Neuronal stem cell (in vitro differentiated cells): Measurements from ENCODE around the gene SUGP1.

Experiments
- DNase-seq: peaks from one replicate; pipeline ENCODE4 v3.0.0-alpha.2; 2013; ENCODE audit warnings: low spot score
- H2AFZ ChIP-seq: one replicate; pipeline ENCODE4 v1.6.1; 2013; ENCODE audit warnings: mild to moderate bottlenecking, low read length, inconsistent platforms
- H2AK5ac ChIP-seq: 2 replicates; pipeline ENCODE4 v1.6.1; 2013; ENCODE audit warnings: low read depth, mild to moderate bottlenecking, inconsistent platforms, low read length, moderate library complexity, mixed read lengths
- H2BK120ac ChIP-seq: 2 replicates; pipeline ENCODE4 v1.6.1; 2013; ENCODE audit warnings: low read depth, mild to moderate bottlenecking, inconsistent platforms, low read length, moderate library complexity, mixed read lengths
- H2BK12ac ChIP-seq: one replicate; pipeline ENCODE4 v1.6.1; 2013; ENCODE audit warnings: low read length, inconsistent platforms
- H2BK15ac ChIP-seq: 2 replicates; pipeline ENCODE4 v1.6.1; 2013; ENCODE audit warnings: mild to moderate bottlenecking, low read length, inconsistent platforms, mixed read lengths
- H2BK5ac ChIP-seq: one replicate; pipeline ENCODE4 v1.6.1; 2013; ENCODE audit warnings: inconsistent platforms, mild to moderate bottlenecking, low read length, moderate library complexity
- H3K14ac ChIP-seq: one replicate; pipeline ENCODE4 v1.6.1; 2013; ENCODE audit warnings: low read length, inconsistent platforms
- H3K18ac ChIP-seq: 2 replicates; pipeline ENCODE4 v1.6.1; 2013; ENCODE audit warnings: low read length, inconsistent platforms
- H3K23ac ChIP-seq: 2 replicates; pipeline ENCODE4 v1.6.1; 2013; ENCODE audit warnings: low read depth, mild to moderate bottlenecking, mixed read lengths, low read length, inconsistent platforms; ENCODE audit not compliant: poor library complexity
- H3K27ac ChIP-seq: replicated peaks from 3 replicates; pipeline ENCODE4 v1.5.1; 2013; ENCODE audit warnings: low read length, inconsistent platforms
- H3K27me3 ChIP-seq, 3 experiments: 2 replicates each; pipeline ENCODE4 v1.6.1; 2013; ENCODE audit warnings: low read length in 3 of 3, mild to moderate bottlenecking in 2 of 3, inconsistent platforms in 1 of 3, low read depth in 1 of 3, mixed read lengths in 1 of 3, moderate library complexity in 1 of 3; ENCODE audit not compliant: control insufficient read depth in 3 of 3, insufficient read depth in 3 of 3
- H3K36me3 ChIP-seq, 2 donors: replicated peaks in 1 of 2; 2 replicates each; pipeline ENCODE4 v1.6.1; 2013; ENCODE audit warnings: low read length in 2 of 2; ENCODE audit not compliant: control insufficient read depth in 2 of 2, insufficient read depth in 2 of 2
- H3K4ac ChIP-seq: 2 replicates; pipeline ENCODE4 v1.6.1; 2013; ENCODE audit warnings: inconsistent platforms, mild to moderate bottlenecking, low read length, moderate library complexity
- H3K4me1 ChIP-seq, 2 donors: 1 replicate in 1 of 2; 2 replicates in 1 of 2; pipeline ENCODE4 v1.6.1; 2013; ENCODE audit warnings: low read length in 2 of 2, low read depth in 1 of 2; ENCODE audit not compliant: control insufficient read depth in 2 of 2, insufficient read depth in 1 of 2
- H3K4me2 ChIP-seq: one replicate; pipeline ENCODE4 v1.6.1; 2013; ENCODE audit warnings: mild to moderate bottlenecking, low read length, inconsistent platforms; ENCODE audit not compliant: insufficient read depth, poor library complexity, severe bottlenecking
- H3K4me3 ChIP-seq, 2 donors: 2 replicates each; pipeline ENCODE4 v1.5.1; 2013; ENCODE audit warnings: low read length in 2 of 2, mild to moderate bottlenecking in 2 of 2, inconsistent platforms in 1 of 2, moderate library complexity in 1 of 2
- H3K79me1 ChIP-seq: one replicate; pipeline ENCODE4 v1.6.1; 2013; ENCODE audit warnings: low read depth, mild to moderate bottlenecking, inconsistent platforms, low read length, moderate library complexity
- H3K9ac ChIP-seq: one replicate; pipeline ENCODE4 v1.6.1; 2013; ENCODE audit warnings: mild to moderate bottlenecking, low read depth, low read length, inconsistent platforms; ENCODE audit not compliant: poor library complexity
- H3K9me3 ChIP-seq, 2 donors: replicated peaks in 1 of 2; 2 replicates each; pipeline versions ENCODE3 to v1.6.1; 2013; ENCODE audit warnings: low read length in 2 of 2, mild to moderate bottlenecking in 2 of 2, inconsistent platforms in 1 of 2, low read depth in 1 of 2, mixed read lengths in 1 of 2, moderate library complexity in 1 of 2; ENCODE audit not compliant: control insufficient read depth in 2 of 2, insufficient read depth in 1 of 2
- H4K8ac ChIP-seq: one replicate; pipeline ENCODE4 v1.6.1; 2013; ENCODE audit warnings: low read depth, mild to moderate bottlenecking, inconsistent platforms, low read length, moderate library complexity
- H4K91ac ChIP-seq: one replicate; pipeline ENCODE4 v1.6.1; 2013; ENCODE audit warnings: low read length, low read depth, mild to moderate bottlenecking, inconsistent platforms; ENCODE audit not compliant: poor library complexity
- WGBS, 2 donors: extraction: QIAGEN DNeasy Blood & Tissue Kit; methylation state at CpG; one replicate each; pipeline ENCODE4 v1.1.7; 2013; ENCODE audit warnings: missing lambda C conversion rate in 2 of 2, mixed read lengths in 1 of 2; ENCODE audit not compliant: insufficient read length in 2 of 2, insufficient replicate concordance in 1 of 2; ENCODE audit errors: extremely low coverage in 2 of 2; 5-methylcytosine and 5-hydroxymethylcytosine counted together

Gene SUGP1

GRCh38 chr19:19232261-19232721, 88.0 kb downstream of the SUGP1 start:
- H3K36me3 ChIP-seq: peaks cover 0 to 49% of the 10 kb centered on the region in 2 donors
- H3K4me1 ChIP-seq: no peaks in the 10 kb centered on the region
- H2AK5ac ChIP-seq: no peak overlapping the region
- no peak overlapping the region for H3K9ac ChIP-seq
- H2BK15ac ChIP-seq: no peak overlapping the region
- H4K8ac ChIP-seq: no peak overlapping the region
- no peak overlapping the region for H2BK5ac ChIP-seq
- no peak overlapping the region for H2BK12ac ChIP-seq
- no peak overlapping the region for H4K91ac ChIP-seq
- H3K4me3 ChIP-seq: no peak overlapping the region
- no peak overlapping the region for H2AFZ ChIP-seq
- peak overlapping the region; percentile 56 for H3K14ac ChIP-seq
- peaks cover 7 to 26% of the 10 kb centered on the region in 2 donors for H3K9me3 ChIP-seq
- no CpG with 5 or more reads among the region's 19 CpGs for WGBS, 2 donors
- H2BK120ac ChIP-seq: no peak overlapping the region
- H3K18ac ChIP-seq: peak overlapping the region; percentile 57
- no peaks in the 10 kb centered on the region for H3K27me3 ChIP-seq
- H3K4me2 ChIP-seq: no peak overlapping the region
- no peak overlapping the region for H3K4ac ChIP-seq
- H3K27ac ChIP-seq: no peak overlapping the region
- peaks cover 3% of the 10 kb centered on the region for H3K79me1 ChIP-seq
- DNase-seq: no peak
- H3K23ac ChIP-seq: peak overlapping the region; percentile 55

GRCh38 chr19:19230999-19231398, 89.3 kb downstream of the SUGP1 start:
- Histone ChIP-seq H3K9me3 (peaks cover 7 to 22% of the 10 kb centered on the region in 2 donors), H3K4me2 (no peak overlapping the region), H3K18ac (no peak overlapping the region), H2AK5ac (no peak overlapping the region), H3K14ac (no peak overlapping the region), H4K8ac (no peak overlapping the region), H3K4me3 (no peak overlapping the region), H4K91ac (no peak overlapping the region), H2BK120ac (no peak overlapping the region), H2BK15ac (no peak overlapping the region), H2BK5ac (no peak overlapping the region), H3K4me1 (no peaks in the 10 kb centered on the region), H2BK12ac (no peak overlapping the region), H3K9ac (no peak overlapping the region), H3K27me3 (no peaks in the 10 kb centered on the region), H3K27ac (no peak overlapping the region), H3K79me1 (peaks cover 3% of the 10 kb centered on the region), H3K36me3 (peaks cover 0 to 56% of the 10 kb centered on the region in 2 donors), H3K23ac (no peak overlapping the region), H2AFZ (no peak overlapping the region), H3K4ac (no peak overlapping the region)
- WGBS, 2 donors: no CpG with 5 or more reads among the region's 9 CpGs
- DNase-seq: no peak

DNA sequence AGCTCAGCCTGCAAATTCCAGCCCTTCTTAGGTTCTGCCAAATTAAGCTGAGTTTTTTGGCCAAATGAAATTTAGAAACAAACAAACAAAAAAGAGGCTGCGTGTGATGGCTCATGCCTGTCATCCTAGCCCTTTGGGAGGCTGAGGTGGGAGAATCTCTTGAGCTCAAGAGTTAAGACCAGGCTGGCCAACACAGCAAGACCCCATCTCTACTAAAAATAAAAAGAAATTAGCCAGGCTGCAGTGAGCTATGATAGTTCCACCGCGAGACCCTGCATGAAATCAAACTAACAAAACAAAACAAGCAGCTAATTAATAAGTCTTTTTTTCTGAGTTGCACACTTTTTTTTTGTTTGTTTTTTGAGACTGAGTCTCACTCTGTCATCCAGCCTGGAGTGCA, 90.6 kb downstream of the SUGP1 start:
- Histone ChIP-seq H3K23ac (no peak overlapping the region), H3K79me1 (peaks cover 3% of the 10 kb centered on the region)
- no CpG with 5 or more reads among the region's 3 CpGs for WGBS, 2 donors

GRCh38 chr19:19227217-19227616, 93.1 kb downstream of the SUGP1 start:
- H3K27me3 ChIP-seq: peaks cover 0 to 16% (median 0%) of the 10 kb centered on the region in 3 experiments

More for the DNA sequence above, 90.6 kb downstream of the SUGP1 start:
- Histone ChIP-seq H4K8ac (no peak overlapping the region), H3K36me3 (peaks cover 0 to 56% of the 10 kb centered on the region in 2 donors), H3K4me2 (no peak overlapping the region), H3K4me3 (no peak overlapping the region), H3K27ac (no peak overlapping the region), H4K91ac (no peak overlapping the region), H2AK5ac (no peak overlapping the region), H3K9ac (peak overlapping the region; percentile 60), H2BK15ac (no peak overlapping the region), H2AFZ (no peak overlapping the region), H3K9me3 (peaks cover 5 to 12% of the 10 kb centered on the region in 2 donors), H2BK5ac (no peak overlapping the region), H2BK12ac (no peak overlapping the region), H3K14ac (no peak overlapping the region), H3K4me1 (peaks cover 0 to 1% of the 10 kb centered on the region in 2 donors), H3K27me3 (peaks cover 0 to 6% (median 0%) of the 10 kb centered on the region in 3 experiments), H3K4ac (no peak overlapping the region), H2BK120ac (no peak overlapping the region), H3K18ac (no peak overlapping the region)
- no peak for DNase-seq

More at GRCh38 chr19:19227217-19227616, 93.1 kb downstream of the SUGP1 start:
- H3K79me1 ChIP-seq: peaks cover 6% of the 10 kb centered on the region
- peaks cover 0 to 7% of the 10 kb centered on the region in 2 donors for H3K9me3 ChIP-seq
- H4K8ac ChIP-seq: peak overlapping the region; percentile 65
- H3K4me2 ChIP-seq: no peak overlapping the region
- no peak for DNase-seq
- no peak overlapping the region for H3K27ac ChIP-seq
- H3K4ac ChIP-seq: no peak overlapping the region
- peaks cover 0 to 1% of the 10 kb centered on the region in 2 donors for H3K4me1 ChIP-seq
- peak overlapping the region; percentile 3 for H2BK12ac ChIP-seq
- H2BK120ac ChIP-seq: no peak overlapping the region
- H3K9ac ChIP-seq: no peak overlapping the region
- H2BK5ac ChIP-seq: no peak overlapping the region
- peaks cover 0 to 60% of the 10 kb centered on the region in 2 donors for H3K36me3 ChIP-seq
- H3K4me3 ChIP-seq: no peak overlapping the region
- peak overlapping the region; percentile 13 for H3K18ac ChIP-seq
- no peak overlapping the region for H3K14ac ChIP-seq
- no peak overlapping the region for H2AFZ ChIP-seq
- H3K23ac ChIP-seq: peak overlapping the region; percentile 65
- no peak overlapping the region for H4K91ac ChIP-seq
- H2AK5ac ChIP-seq: peak overlapping the region; percentile 21
- H2BK15ac ChIP-seq: no peak overlapping the region
- no CpG with 5 or more reads among the region's 4 CpGs for WGBS, 2 donors
